ENCODE results near the gene PIK3AP1. TPM values are rescaled to one million over a fixed set of nuclear protein-coding genes. Genes with fewer than 3 reads are reported as not detected.

PIK3AP1 gene
- polyA plus RNA-seq, 2 of the 4 experiments (the other 2 are of a cell fraction) = 1.6 to 3.2 TPM

GRCh38 chr10:96697438-96697837 lies 22.9 kb downstream of the PIK3AP1 start:
- POLR2A ChIA-PET = no interaction called here
- CTCF ChIA-PET = no interaction called here
- no peak for DNase-seq (ENCODE audit: low read depth in 1 of 2, low spot score in 1 of 2)
- Histone ChIP-seq H3K27ac (no peak overlapping the region), H3K9me3 (no peaks in the 10 kb centered on the region), H3K4me1 (no peaks in the 10 kb centered on the region), H3K4me2 (no peak overlapping the region), H3K4me3 (no peak overlapping the region)
- no peak for ATAC-seq
- whole genome bisulfite sequencing (ENCODE audit: missing lambda C conversion rate) = 70% methylated on average over 3 of the region's 3 CpGs
- TF ChIP-seq MAFK (IDR thresholded peaks at IDR 0.05; ENCODE audit: partially characterized antibody) = no peak
- no peak for TF ChIP-seq KDM1A (IDR thresholded peaks at IDR 0.05; ENCODE audit: low read depth)
- TF ChIP-seq CEBPB (IDR thresholded peaks at IDR 0.05) = no peak
- no peak for TF ChIP-seq MAX (IDR thresholded peaks at IDR 0.05)
- no peak for FAIRE-seq

GRCh38 chr10:96696845-96697425 lies 23.4 kb downstream of the PIK3AP1 start:
- no peak for FAIRE-seq
- no peak for ATAC-seq
- DNase-seq (ENCODE audit: low read depth in 1 of 2, low spot score in 1 of 2) = no peak
- Histone ChIP-seq H3K4me1 (no peaks in the 10 kb centered on the region), H3K4me2 (no peak overlapping the region), H3K4me3 (no peak overlapping the region), H3K27ac (no peak overlapping the region), H3K9me3 (no peaks in the 10 kb centered on the region)
- ChIA-PET POLR2A (no interaction called here), CTCF (no interaction called here)
- TF ChIP-seq CTCF (IDR thresholded peaks at IDR 0.05) = no peak
- no peak for TF ChIP-seq TP53 (CRISPR knock-in tag; IDR thresholded peaks at IDR 0.05)
- TF ChIP-seq EP300 (IDR thresholded peaks at IDR 0.05) = no peak
- TF ChIP-seq RCOR1 (IDR thresholded peaks at IDR 0.05; ENCODE audit: low read depth, low read length) = no peak
- TF ChIP-seq HMGXB4 (CRISPR knock-in tag; IDR thresholded peaks at IDR 0.05; ENCODE audit: borderline replicate concordance) = no peak
- TF ChIP-seq RNF2 (IDR thresholded peaks at IDR 0.05; ENCODE audit: borderline replicate concordance, low read depth) = no peak
- TF ChIP-seq SMC3 (IDR thresholded peaks at IDR 0.05) = no peak
- TF ChIP-seq CHD4 (IDR thresholded peaks at IDR 0.05; ENCODE audit: borderline replicate concordance) = no peak
- no peak for TF ChIP-seq RAD21 (conservative IDR thresholded peaks at IDR 0.05 in 1 of 2, IDR thresholded peaks at IDR 0.05 in 1 of 2)
- no peak for TF ChIP-seq CHD2 (IDR thresholded peaks at IDR 0.05; ENCODE audit: low read length, partially characterized antibody)
- no peak for TF ChIP-seq ELK1 (IDR thresholded peaks at IDR 0.05; ENCODE audit: low read depth, low read length)
- no peak for TF ChIP-seq JUN (IDR thresholded peaks at IDR 0.05)
- no peak for TF ChIP-seq NR3C1 (IDR thresholded peaks at IDR 0.05)
- TF ChIP-seq POLR2AphosphoS2 (conservative IDR thresholded peaks at IDR 0.05; ENCODE audit: low read length) = no peak
- no peak for TF ChIP-seq RARB (CRISPR knock-in tag; IDR thresholded peaks at IDR 0.05)
- WGBS (ENCODE audit: missing lambda C conversion rate) = 76% methylated on average over 7 of the region's 7 CpGs
